Rectal smooth muscle tissue (tissue), 1 donor: Measurements from ENCODE around the gene DIP2B.
"Not testable (repeated sequence)": the region's sequence is repeated elsewhere in the genome, so short reads cannot be mapped to it uniquely, and the experiment has no call there.

ENCODE experiments used
- H3K27ac ChIP-seq: one replicate; pipeline ENCODE4 v1.7.0; 2013; ENCODE audit warnings: low read depth, low read length, inconsistent platforms
- H3K27me3 ChIP-seq: one replicate; pipeline ENCODE4 v1.7.0; 2013; ENCODE audit warnings: low read length; ENCODE audit not compliant: control insufficient read depth, insufficient read depth
- H3K36me3 ChIP-seq: one replicate; pipeline ENCODE4 v1.7.0; 2013; ENCODE audit warnings: low read length; ENCODE audit not compliant: control insufficient read depth, insufficient read depth
- H3K4me1 ChIP-seq: one replicate; pipeline ENCODE4 v1.7.0; 2013; ENCODE audit warnings: low read length; ENCODE audit not compliant: control insufficient read depth, insufficient read depth
- H3K4me3 ChIP-seq: one replicate; pipeline ENCODE4 v1.7.0; 2013; ENCODE audit warnings: low read length
- H3K9ac ChIP-seq: one replicate; pipeline ENCODE4 v1.7.0; 2013; ENCODE audit warnings: low read length

Gene DIP2B

DNA sequence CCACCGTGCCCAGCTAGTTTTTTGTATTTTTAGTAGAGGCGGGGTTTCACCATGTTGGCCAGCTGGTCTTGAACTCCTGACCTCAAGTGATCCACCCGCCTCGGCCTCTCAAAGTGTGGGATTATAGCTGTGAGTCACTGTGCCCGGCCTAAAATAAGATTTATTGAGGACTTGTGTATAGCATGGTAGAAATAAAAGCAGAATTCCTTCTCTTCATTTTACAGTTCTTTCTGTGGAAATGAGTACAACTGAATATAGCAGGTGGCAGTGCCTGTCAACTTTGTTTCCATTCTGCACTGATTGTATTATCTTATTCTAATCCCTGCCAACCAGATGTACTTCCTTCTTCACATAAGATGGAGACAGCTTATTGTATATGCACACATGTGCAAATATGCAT, 41.0 kb downstream of the DIP2B start:
- H3K9ac ChIP-seq, result no peak overlapping the region
- H3K36me3 ChIP-seq, result no peaks in the 10 kb centered on the region
- H3K27me3 ChIP-seq, result no peaks in the 10 kb centered on the region
- peaks cover 2% of the 10 kb centered on the region for H3K4me1 ChIP-seq
- no peak overlapping the region for H3K4me3 ChIP-seq
- H3K27ac ChIP-seq, result no peak overlapping the region

DNA sequence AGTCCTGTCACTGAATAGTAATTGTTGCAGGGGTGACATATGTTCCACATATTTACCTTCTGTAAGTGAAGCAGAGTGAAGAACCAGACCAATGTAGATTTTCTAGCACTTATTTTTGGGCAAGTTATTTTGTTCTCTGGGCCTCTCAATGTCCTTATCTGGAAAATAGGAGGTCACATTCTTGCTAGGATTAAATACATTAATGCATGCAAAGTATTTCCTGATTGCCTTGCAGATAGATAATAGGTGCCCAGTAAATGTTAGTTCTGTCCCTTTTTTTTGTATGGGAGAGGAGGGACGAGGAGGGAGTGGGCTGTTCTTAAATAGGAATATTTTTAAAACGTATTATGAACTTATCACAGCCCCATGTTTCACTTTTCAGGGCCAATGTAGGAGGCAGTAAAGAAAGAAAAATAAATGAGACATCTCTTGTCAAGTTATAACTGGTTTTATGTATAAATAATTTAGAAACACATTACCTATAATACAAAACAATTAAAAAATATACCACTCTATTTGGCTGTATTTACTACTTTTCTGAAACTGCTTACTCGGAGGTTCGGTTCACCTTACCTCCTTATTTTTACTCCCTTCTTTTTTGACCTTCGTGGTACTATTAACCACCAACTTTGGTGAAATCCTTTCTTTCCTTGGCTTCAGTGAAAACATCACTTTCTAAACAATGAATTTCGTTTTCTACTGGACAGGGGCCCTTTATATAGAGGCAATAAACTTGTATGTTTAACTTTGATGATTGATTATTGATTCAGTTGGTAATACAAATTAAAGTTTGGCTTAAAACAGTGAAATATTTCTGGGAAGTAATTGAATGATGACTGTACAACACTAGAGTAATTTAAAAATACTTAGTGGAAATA, 41.9 kb downstream of the DIP2B start:
- Histone ChIP-seq H3K4me1 (peaks cover 2% of the 10 kb centered on the region), H3K9ac (no peak overlapping the region)

DNA sequence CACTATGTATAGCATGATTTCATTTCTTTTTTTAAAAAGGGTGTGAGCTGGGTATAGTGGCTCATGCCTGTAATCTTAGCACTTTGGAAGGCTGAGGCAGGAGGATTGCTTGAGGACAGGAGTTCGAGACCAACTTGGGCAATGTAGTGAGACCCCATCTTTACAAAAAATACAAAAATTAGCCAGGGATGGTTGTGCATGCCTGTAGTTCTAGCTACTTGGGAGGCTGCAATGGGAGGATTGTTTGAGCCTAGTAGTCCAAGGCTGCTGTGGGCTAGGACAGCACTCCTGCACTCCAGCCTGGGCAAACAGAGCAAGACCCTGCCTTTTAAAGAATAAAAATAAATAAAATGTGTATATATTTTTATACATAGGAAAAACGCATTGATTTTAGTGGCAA, 43.0 kb downstream of the DIP2B start:
- no peaks in the 10 kb centered on the region for H3K36me3 ChIP-seq
- H3K4me3 ChIP-seq, result no peak overlapping the region
- H3K27me3 ChIP-seq, result no peaks in the 10 kb centered on the region
- H3K9ac ChIP-seq, result no peak overlapping the region
- H3K27ac ChIP-seq, result no peak overlapping the region
- no peaks in the 10 kb centered on the region for H3K4me1 ChIP-seq

More for the DNA sequence above, 41.9 kb downstream of the DIP2B start:
- no peak overlapping the region for H3K27ac ChIP-seq
- no peaks in the 10 kb centered on the region for H3K36me3 ChIP-seq
- no peak overlapping the region for H3K4me3 ChIP-seq
- no peaks in the 10 kb centered on the region for H3K27me3 ChIP-seq

DNA sequence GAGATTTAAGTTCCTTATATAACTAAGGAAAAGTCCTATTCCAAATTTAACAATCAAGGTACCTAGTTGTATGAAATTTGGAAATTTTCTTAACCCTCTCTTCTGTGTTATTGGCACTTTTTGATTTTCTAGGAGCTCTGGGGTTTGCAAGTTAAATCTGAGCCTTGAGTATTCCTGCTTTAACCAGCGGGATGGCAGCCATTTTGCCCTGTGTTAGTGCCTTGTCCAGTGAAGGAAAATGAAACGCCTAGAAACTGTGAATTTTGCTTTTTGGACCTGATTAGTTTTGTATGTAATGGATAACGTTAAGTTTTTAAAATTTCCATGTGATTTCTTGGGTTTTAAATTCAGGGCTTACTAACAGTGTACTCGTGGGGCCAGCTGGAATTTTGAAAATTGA, 45.1 kb downstream of the DIP2B start:
- no peak overlapping the region for H3K4me3 ChIP-seq
- H3K27me3 ChIP-seq, result no peaks in the 10 kb centered on the region
- H3K36me3 ChIP-seq, result no peaks in the 10 kb centered on the region
- H3K4me1 ChIP-seq, result no peaks in the 10 kb centered on the region
- H3K9ac ChIP-seq, result no peak overlapping the region
- H3K27ac ChIP-seq, result no peak overlapping the region

DNA sequence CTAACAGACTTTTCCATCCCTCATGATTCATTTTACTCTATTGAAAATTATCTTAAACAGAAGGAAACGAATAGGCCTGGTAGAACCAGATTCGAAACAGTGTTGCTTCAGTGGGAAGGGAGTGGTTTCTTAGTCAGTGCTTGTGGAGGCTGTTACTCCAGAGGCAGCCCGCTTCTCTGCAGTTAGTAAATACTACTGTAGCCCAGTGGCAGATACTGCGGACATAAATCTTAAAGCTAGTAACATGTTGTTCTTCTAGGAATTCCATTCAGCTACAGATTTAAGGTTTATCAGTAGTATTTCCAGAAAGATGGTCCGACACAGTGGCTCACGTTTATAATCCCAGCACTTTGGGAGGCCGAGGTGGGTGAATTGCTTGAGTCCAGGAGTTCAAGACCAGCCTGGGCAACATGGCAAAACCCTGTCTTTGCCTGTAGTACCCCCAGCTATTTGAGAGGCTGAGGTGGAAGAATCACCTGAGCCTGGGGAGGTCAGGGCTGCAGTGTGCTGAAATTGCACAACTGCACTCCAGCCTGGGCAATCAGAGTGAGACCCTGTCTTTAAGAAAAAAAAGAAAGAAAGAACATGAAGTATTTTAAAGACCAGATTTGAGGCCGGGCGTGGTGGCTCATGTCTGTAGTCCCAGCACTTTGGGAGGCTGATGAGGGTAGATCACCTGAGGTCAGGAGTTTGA, 45.9 kb downstream of the DIP2B start:
- Histone ChIP-seq H3K36me3 (no peaks in the 10 kb centered on the region), H3K4me3 (no peak overlapping the region), H3K9ac (no peak overlapping the region), H3K27me3 (no peaks in the 10 kb centered on the region), H3K4me1 (no peaks in the 10 kb centered on the region), H3K27ac (no peak overlapping the region)

DNA sequence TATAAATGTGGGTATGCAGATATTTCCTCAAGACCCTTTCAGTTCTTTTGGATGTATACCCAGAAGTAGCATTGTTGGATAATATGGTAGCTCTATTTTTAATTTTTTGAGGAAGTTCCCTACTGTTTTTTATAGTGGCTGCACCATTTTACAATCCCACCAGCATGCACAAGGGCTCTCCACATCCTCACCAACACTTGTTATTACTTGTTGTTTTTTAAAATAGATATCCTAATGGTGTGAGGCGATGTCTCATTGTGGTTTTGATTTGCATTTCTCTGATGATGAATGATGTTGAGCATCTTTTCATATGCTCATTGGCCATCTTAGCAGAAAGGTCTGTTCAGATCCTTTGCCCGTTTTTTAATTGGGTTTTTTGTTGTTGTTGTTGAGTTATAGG, 47.1 kb downstream of the DIP2B start:
- no peaks in the 10 kb centered on the region for H3K4me1 ChIP-seq
- H3K4me3 ChIP-seq, result no peak overlapping the region
- no peak overlapping the region for H3K9ac ChIP-seq
- H3K27me3 ChIP-seq, result no peaks in the 10 kb centered on the region
- no peak overlapping the region for H3K27ac ChIP-seq
- H3K36me3 ChIP-seq, result no peaks in the 10 kb centered on the region

DNA sequence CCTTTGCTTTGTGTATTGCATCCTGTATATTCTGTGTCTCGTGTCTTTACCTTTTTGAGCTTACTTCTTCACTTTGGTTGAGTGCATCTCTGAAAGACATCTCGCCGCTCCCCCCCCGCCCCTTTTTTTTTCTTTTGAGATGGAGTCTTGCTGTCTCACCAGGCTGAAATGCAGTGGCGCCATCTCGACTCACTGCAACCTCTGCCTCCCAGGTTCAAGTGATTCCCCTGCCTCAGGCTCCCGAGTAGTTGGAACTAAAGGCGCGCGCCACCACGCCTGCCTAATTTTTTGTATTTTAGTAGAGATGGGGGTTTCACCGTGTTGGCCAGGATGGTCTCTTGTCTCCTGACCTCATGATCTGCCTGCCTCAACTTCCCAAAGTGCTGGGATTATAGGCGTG, 49.9 kb downstream of the DIP2B start:
- Histone ChIP-seq H3K36me3 (no peaks in the 10 kb centered on the region), H3K4me1 (no peaks in the 10 kb centered on the region)

DNA sequence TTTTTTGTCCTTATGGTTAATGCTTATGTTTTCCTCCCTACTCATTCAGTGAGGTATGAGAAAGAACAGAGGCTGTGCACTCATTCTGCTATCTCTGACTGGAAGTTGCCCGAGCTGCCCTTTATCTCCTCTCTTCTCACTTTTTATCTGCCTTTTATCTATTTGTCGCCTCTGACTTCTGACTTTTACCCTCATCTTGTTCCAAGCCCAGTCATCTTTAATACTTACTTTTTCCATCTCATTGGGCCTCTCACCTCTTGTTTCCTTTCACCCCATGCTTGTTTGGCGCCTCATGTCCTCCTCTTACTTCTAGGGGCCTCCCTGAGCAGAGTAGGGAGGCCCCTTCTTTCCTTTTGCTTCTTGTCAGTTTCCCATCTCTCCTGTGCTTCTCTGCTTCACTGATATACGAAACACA, 50.7 kb downstream of the DIP2B start:
- Histone ChIP-seq H3K27ac (no peak overlapping the region), H3K4me1 (no peaks in the 10 kb centered on the region), H3K27me3 (no peaks in the 10 kb centered on the region), H3K4me3 (no peak overlapping the region), H3K9ac (no peak overlapping the region), H3K36me3 (no peaks in the 10 kb centered on the region)

More for the DNA sequence above, 49.9 kb downstream of the DIP2B start:
- no peak overlapping the region for H3K4me3 ChIP-seq
- H3K27me3 ChIP-seq, result no peaks in the 10 kb centered on the region
- H3K27ac ChIP-seq, result no peak overlapping the region
- no peak overlapping the region for H3K9ac ChIP-seq

DNA sequence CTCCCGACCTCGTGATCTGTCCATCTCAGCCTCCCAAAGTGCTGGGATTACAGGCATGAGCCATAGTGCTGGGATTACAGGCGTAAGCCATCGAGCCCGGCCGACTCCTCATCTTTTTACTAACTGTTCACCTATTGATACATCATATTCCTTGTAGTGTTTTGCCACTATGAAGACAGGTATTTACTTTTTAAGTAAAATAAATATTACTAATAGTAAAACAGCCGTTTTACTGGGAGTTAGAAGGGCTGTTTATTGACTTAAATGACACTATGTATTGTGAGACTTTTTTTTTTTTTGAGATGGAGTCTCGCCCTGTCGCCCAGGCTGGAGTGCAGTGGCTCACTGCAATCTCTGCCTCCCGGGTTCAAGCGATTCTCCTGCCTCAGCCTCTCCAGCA, 51.5 kb downstream of the DIP2B start:
- no peak overlapping the region for H3K9ac ChIP-seq
- no peaks in the 10 kb centered on the region for H3K27me3 ChIP-seq
- H3K27ac ChIP-seq, result no peak overlapping the region
- H3K36me3 ChIP-seq, result no peaks in the 10 kb centered on the region
- H3K4me1 ChIP-seq, result no peaks in the 10 kb centered on the region
- no peak overlapping the region for H3K4me3 ChIP-seq

DNA sequence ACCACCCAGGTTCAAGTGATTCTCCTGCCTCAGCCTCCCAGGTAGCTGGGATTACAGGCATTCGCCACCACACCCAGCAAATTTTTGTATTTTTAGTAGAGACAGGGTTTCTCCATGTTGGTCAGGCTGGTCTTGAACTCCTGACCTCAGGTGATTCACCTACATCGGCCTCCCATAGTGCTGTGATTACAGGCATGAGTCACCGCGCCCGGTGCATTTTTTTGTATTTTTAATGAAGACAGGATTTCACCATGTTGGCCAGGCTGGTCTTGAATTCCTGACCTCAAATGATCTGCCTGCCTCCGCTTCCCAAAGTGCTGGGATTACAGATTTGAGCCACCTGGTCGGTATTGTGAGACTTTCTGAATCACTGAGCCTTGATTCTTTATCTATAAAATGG, 52.0 kb downstream of the DIP2B start:
- H3K4me3 ChIP-seq, H3K27ac ChIP-seq, H3K36me3 ChIP-seq, H3K9ac ChIP-seq, H3K27me3 ChIP-seq, H3K4me1 ChIP-seq: not testable (repeated sequence)

DNA sequence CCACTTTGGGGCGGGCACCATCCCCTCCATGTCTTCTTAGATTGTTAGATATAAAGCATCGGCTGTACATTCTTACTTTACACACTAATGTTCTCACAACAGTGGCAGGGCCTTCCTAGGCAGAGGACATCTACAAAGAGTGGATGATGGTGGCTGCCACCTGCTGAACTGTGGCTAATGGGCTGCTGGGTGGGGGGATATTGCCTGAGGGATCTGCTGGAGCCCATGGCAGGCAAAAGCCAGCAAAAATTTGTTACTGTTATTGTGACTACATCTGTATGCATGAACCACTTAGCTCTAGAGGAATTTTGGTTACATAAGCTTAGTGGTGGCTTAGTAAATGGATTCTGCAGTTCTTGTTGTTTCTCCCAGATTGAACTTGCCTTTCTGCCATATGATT, 52.6 kb downstream of the DIP2B start:
- H3K4me1 ChIP-seq, result no peaks in the 10 kb centered on the region
- H3K4me3 ChIP-seq, result no peak overlapping the region
- H3K9ac ChIP-seq, result no peak overlapping the region
- H3K27ac ChIP-seq, result no peak overlapping the region
- no peaks in the 10 kb centered on the region for H3K27me3 ChIP-seq
- H3K36me3 ChIP-seq, result no peaks in the 10 kb centered on the region

DNA sequence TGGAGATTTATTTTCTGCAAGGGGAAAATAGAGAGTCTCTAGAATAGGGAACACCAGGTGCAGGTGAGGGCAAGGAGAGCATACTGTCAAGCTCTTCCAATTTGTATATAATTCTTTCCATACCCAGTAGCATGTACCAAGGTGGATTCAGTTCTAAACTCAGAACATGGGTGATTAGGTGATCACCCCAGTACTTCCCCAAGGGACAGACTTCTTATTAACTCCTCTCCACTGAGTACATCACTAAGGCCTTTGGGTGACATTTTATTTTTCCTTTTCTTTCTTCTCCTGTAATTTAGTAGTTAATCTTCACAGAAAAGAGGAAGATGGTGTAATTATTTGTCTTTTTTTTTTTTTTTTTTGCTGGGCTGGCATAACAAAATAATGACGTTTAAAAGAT, 54.2 kb downstream of the DIP2B start:
- no peaks in the 10 kb centered on the region for H3K4me1 ChIP-seq
- H3K27ac ChIP-seq, result no peak overlapping the region
- no peak overlapping the region for H3K9ac ChIP-seq
- H3K27me3 ChIP-seq, result no peaks in the 10 kb centered on the region
- no peak overlapping the region for H3K4me3 ChIP-seq
- H3K36me3 ChIP-seq, result no peaks in the 10 kb centered on the region
